ENCODE data around the gene ANTXRL.

GRCh38 chr10:46273506-46274477, 13.0 kb upstream of the ANTXRL start:
- TF ChIP-seq CTCF (IDR thresholded peaks at IDR 0.05; ENCODE audit: poor library complexity, severe bottlenecking) (no peak), REST (IDR thresholded peaks at IDR 0.05; ENCODE audit: borderline replicate concordance) (no peak), EZH2 (IDR thresholded peaks at IDR 0.05; ENCODE audit: borderline replicate concordance, insufficient read depth, low read length, poor library complexity, severe bottlenecking) (no peak), RAD21 (conservative IDR thresholded peaks at IDR 0.05) (no peak), MXI1 (conservative IDR thresholded peaks at IDR 0.05; ENCODE audit: poor library complexity, severe bottlenecking) (no peak), POLR2AphosphoS5 (IDR thresholded peaks at IDR 0.05) (no peak), TAF1 (IDR thresholded peaks at IDR 0.05; ENCODE audit: low read depth) (no peak), EP300 (conservative IDR thresholded peaks at IDR 0.05; ENCODE audit: poor library complexity, severe bottlenecking) (no peak)

All from neural cell (in vitro differentiated cells).